Neutrophil (primary cell): Measurements from ENCODE around the gene MUSTN1.

Experiments used
- H3K27ac ChIP-seq: fragments of 200-600 bp; sonication (generic); 2 replicates; pipeline ENCODE4 v1.5.1; 2016; ENCODE audit warnings: mild to moderate bottlenecking, moderate library complexity
- H3K27me3 ChIP-seq: fragments of 200-600 bp; sonication (generic); 2 replicates; pipeline ENCODE4 v1.6.0; 2016; ENCODE audit warnings: mild to moderate bottlenecking
- H3K36me3 ChIP-seq: fragments of 200-600 bp; sonication (generic); 2 replicates; pipeline ENCODE4 v1.5.1; 2017
- H3K4me1 ChIP-seq, 2 experiments: fragments of 200-600 bp in 1 of 2; sonication (generic) in 1 of 2; 1 replicate in 1 of 2; 2 replicates in 1 of 2; pipeline versions ENCODE4 v1.5.1 to v1.6.1; 2013 to 2016; ENCODE audit warnings: low read depth in 1 of 2, low read length in 1 of 2, mild to moderate bottlenecking in 1 of 2, moderate library complexity in 1 of 2; ENCODE audit not compliant: control insufficient read depth in 1 of 2, insufficient read depth in 1 of 2
- H3K4me3 ChIP-seq, 2 experiments: fragments of 200-600 bp in 1 of 2; sonication (generic) in 1 of 2; 1 replicate in 1 of 2; 2 replicates in 1 of 2; pipeline ENCODE4 v1.5.1; 2013 to 2016; ENCODE audit warnings: low read depth in 1 of 2, low read length in 1 of 2, mild to moderate bottlenecking in 1 of 2, moderate library complexity in 1 of 2
- H3K9me3 ChIP-seq: fragments of 200-600 bp; sonication (generic); 2 replicates; pipeline ENCODE4 v1.5.1; 2016
- CTCF ChIP-seq: fragments of 200-600 bp; sonication (generic); IDR thresholded peaks from 2 replicates; pipeline ENCODE4 v1.5.1; 2016; ENCODE audit warnings: antibody characterized with exemption

MUSTN1 gene

GRCh38 chr3:52839892-52840545 lies 5.2 kb upstream of the MUSTN1 start:
- no peak overlapping the region for H3K4me3 ChIP-seq
- no peak overlapping the region for H3K27ac ChIP-seq
- H3K27me3 ChIP-seq = no peaks in the 10 kb centered on the region
- no peak for TF ChIP-seq CTCF
- H3K9me3 ChIP-seq = no peaks in the 10 kb centered on the region
- H3K36me3 ChIP-seq = peaks cover 67% of the 10 kb centered on the region
- H3K4me1 ChIP-seq = peaks cover 35% of the 10 kb centered on the region in 2 experiments

- Histone ChIP-seq H3K36me3 (peaks cover 75% of the 10 kb centered on the region), H3K27me3 (no peaks in the 10 kb centered on the region), H3K9me3 (no peaks in the 10 kb centered on the region), H3K4me1 (peaks cover 27% of the 10 kb centered on the region in 2 experiments), H3K27ac (no peak overlapping the region), H3K4me3 (no peak overlapping the region)
- TF ChIP-seq CTCF = no peak
Observed at GRCh38 chr3:52839268-52839575, 4.4 kb upstream of the MUSTN1 start.

GRCh38 chr3:52838561-52839267 lies 3.9 kb upstream of the MUSTN1 start:
- H3K27ac ChIP-seq = no peak overlapping the region
- no peaks in the 10 kb centered on the region for H3K9me3 ChIP-seq
- H3K4me1 ChIP-seq = peaks cover 22% of the 10 kb centered on the region in 2 experiments
- H3K36me3 ChIP-seq = peaks cover 81% of the 10 kb centered on the region
- H3K27me3 ChIP-seq = no peaks in the 10 kb centered on the region
- H3K4me3 ChIP-seq = no peak overlapping the region
- no peak for TF ChIP-seq CTCF

- Histone ChIP-seq H3K27me3 (no peaks in the 10 kb centered on the region), H3K4me3 (no peak overlapping the region), H3K27ac (no peak overlapping the region), H3K36me3 (peaks cover 97% of the 10 kb centered on the region), H3K4me1 (peaks cover 4 to 5% of the 10 kb centered on the region in 2 experiments), H3K9me3 (no peaks in the 10 kb centered on the region)
- no peak for TF ChIP-seq CTCF
Observed at GRCh38 chr3:52836986-52837385, 2.2 kb upstream of the MUSTN1 start.

- H3K4me3 ChIP-seq = no peak overlapping the region
Observed at GRCh38 chr3:52836471-52836845, 1.6 kb upstream of the MUSTN1 start.

More at GRCh38 chr3:52836471-52836845, 1.6 kb upstream of the MUSTN1 start:
- no peak for TF ChIP-seq CTCF
- no peak overlapping the region for H3K27ac ChIP-seq
- H3K36me3 ChIP-seq = peaks cover 96% of the 10 kb centered on the region
- H3K9me3 ChIP-seq = no peaks in the 10 kb centered on the region
- H3K27me3 ChIP-seq = no peaks in the 10 kb centered on the region
- H3K4me1 ChIP-seq = no peaks in the 10 kb centered on the region
